Large intestine (tissue), 3 donors: ENCODE measurements around the gene P3H3. TPM values are rescaled to one million over a fixed set of nuclear protein-coding genes. Genes with fewer than 3 reads are reported as not detected.

Experiments used
- DNase-seq, 2 donors: peaks; one replicate each; pipeline versions ENCODE4 v3.0.0 to v3.0.0-alpha.2; 2013
- H3K27ac ChIP-seq: one replicate; pipeline ENCODE4 v1.5.1; 2013; ENCODE audit warnings: low read length
- H3K27me3 ChIP-seq: 2 replicates; pipeline ENCODE4 v1.6.1; 2013; ENCODE audit warnings: low read length; ENCODE audit not compliant: control insufficient read depth, insufficient read depth
- H3K36me3 ChIP-seq: 2 replicates; pipeline ENCODE4 v1.6.1; 2013; ENCODE audit warnings: low read length; ENCODE audit not compliant: control insufficient read depth, insufficient read depth
- H3K4me1 ChIP-seq: one replicate; pipeline ENCODE4 v1.6.1; 2013; ENCODE audit warnings: low read length; ENCODE audit not compliant: control insufficient read depth, insufficient read depth
- H3K4me3 ChIP-seq: one replicate; pipeline ENCODE4 v1.5.1; 2013; ENCODE audit warnings: low read length
- H3K9me3 ChIP-seq: one replicate; pipeline ENCODE4 v1.6.1; 2013; ENCODE audit warnings: mild to moderate bottlenecking, low read depth, low read length, moderate library complexity; ENCODE audit not compliant: control insufficient read depth
- WGBS: methylation state at CpG from one replicate; pipeline ENCODE4 v1.1.5; 2013; ENCODE audit warnings: low lambda C conversion rate; ENCODE audit not compliant: insufficient coverage; 5-methylcytosine and 5-hydroxymethylcytosine counted together
- polyA plus RNA-seq: library from polyadenylated mRNA; unstranded; fragments of 120-200 nt; gene quantifications from one replicate; pipeline ENCODE4 v1.2.1, GENCODE V29; 2013

P3H3 gene
- polyA plus RNA-seq, 1 donor: 15.6 TPM

GRCh38 chr12:6833189-6833890, 5.1 kb downstream of the P3H3 start:
- H3K4me3 ChIP-seq: no peak overlapping the region
- H3K36me3 ChIP-seq: peaks cover 44% of the 10 kb centered on the region

GRCh38 chr12:6834254-6834653, 6.0 kb downstream of the P3H3 start:
- peak; percentile 46 to 76 for DNase-seq
- Histone ChIP-seq H3K4me3 (no peak overlapping the region), H3K4me1 (peaks cover 12% of the 10 kb centered on the region), H3K36me3 (peaks cover 53% of the 10 kb centered on the region), H3K27ac (peak overlapping the region; percentile 59), H3K27me3 (no peaks in the 10 kb centered on the region), H3K9me3 (no peaks in the 10 kb centered on the region)
- WGBS: no CpG with 5 or more reads among the region's 1 CpG

More at GRCh38 chr12:6833189-6833890, 5.1 kb downstream of the P3H3 start:
- peak overlapping the region; percentile 59 for H3K27ac ChIP-seq
- no peaks in the 10 kb centered on the region for H3K27me3 ChIP-seq
- H3K9me3 ChIP-seq: no peaks in the 10 kb centered on the region
- no CpG with 5 or more reads among the region's 6 CpGs for WGBS
- DNase-seq: no peak
- peaks cover 12% of the 10 kb centered on the region for H3K4me1 ChIP-seq

- H3K4me3 ChIP-seq: no peak overlapping the region
- 100% methylated on average over 3 of the region's 5 CpGs for WGBS
- H3K27me3 ChIP-seq: no peaks in the 10 kb centered on the region
- no peaks in the 10 kb centered on the region for H3K9me3 ChIP-seq
- H3K27ac ChIP-seq: peak overlapping the region; percentile 36
- peaks cover 15% of the 10 kb centered on the region for H3K4me1 ChIP-seq
- H3K36me3 ChIP-seq: peaks cover 58% of the 10 kb centered on the region
- DNase-seq: no peak
Observed at GRCh38 chr12:6834873-6835272, 6.7 kb downstream of the P3H3 start.

- peaks cover 16% of the 10 kb centered on the region for H3K4me1 ChIP-seq
- H3K27ac ChIP-seq: no peak overlapping the region
- no peak overlapping the region for H3K4me3 ChIP-seq
- H3K9me3 ChIP-seq: no peaks in the 10 kb centered on the region
- DNase-seq: no peak
- H3K36me3 ChIP-seq: peaks cover 47% of the 10 kb centered on the region
- no CpG with 5 or more reads among the region's 16 CpGs for WGBS
- H3K27me3 ChIP-seq: no peaks in the 10 kb centered on the region
Observed at GRCh38 chr12:6836851-6837250, 8.6 kb downstream of the P3H3 start.

- Histone ChIP-seq H3K4me3 (no peak overlapping the region), H3K4me1 (peaks cover 16% of the 10 kb centered on the region), H3K9me3 (no peaks in the 10 kb centered on the region), H3K27ac (no peak overlapping the region), H3K36me3 (peaks cover 42% of the 10 kb centered on the region), H3K27me3 (no peaks in the 10 kb centered on the region)
- no peak for DNase-seq
- WGBS: no CpG with 5 or more reads among the region's 26 CpGs
Observed at GRCh38 chr12:6837370-6838060, 9.3 kb downstream of the P3H3 start.

DNA sequence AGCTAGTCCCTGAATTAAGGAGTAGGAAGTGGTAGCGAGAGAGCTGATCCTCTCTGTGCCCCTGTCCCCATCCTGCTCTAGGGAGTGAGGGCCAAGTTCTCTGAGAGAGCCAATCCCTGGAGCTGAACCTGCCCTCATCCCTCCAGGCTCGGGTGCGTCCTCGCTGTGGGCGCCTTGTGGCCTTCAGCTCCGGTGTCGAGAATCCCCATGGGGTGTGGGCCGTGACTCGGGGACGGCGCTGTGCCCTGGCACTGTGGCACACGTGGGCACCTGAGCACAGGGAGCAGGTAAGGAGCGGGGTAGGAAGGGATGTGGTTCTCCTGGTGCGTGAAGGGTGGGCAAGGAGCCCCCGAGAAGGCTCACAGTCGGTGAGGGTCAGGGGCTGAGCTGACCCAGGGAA, 10.6 kb downstream of the P3H3 start:
- Histone ChIP-seq H3K9me3 (no peaks in the 10 kb centered on the region), H3K36me3 (peaks cover 41% of the 10 kb centered on the region)

DNA sequence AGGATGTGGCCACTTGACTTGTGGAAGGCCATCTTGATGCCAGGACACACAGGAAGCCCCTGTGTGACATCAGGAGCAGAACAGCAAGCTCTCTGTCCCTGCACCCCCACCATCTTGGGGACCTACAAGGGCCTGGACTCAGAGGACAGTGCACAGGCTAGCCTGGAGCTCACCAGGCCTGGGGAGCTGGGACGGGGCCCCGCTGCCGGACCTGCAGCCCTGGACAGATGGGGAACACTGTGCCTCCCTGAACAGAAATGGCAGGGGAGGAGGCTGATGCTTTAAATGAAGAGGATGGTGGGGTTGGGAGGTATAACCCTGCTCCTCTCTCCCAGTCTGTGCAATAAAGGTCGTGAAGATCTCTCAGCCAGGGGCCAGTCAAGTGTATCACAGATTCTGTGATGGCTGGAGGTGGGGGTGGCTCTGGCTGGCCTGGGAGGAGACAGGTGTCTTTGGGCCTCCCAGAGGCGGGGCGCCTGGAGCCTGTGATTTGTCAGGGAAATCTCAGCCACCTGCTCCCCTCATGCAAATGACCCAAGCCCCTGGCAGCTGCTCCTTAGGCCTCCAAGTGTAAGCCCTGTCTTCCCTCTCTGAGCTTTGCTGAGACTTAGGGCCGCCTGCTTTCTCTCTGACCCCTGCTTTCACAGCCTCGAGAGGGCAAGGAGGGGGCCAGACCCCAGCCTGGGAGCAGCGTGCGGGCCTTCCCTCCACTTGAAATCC, 11.4 kb downstream of the P3H3 start:
- Histone ChIP-seq H3K4me3 (no peak overlapping the region), H3K4me1 (peaks cover 17% of the 10 kb centered on the region), H3K27ac (no peak overlapping the region), H3K36me3 (peaks cover 45% of the 10 kb centered on the region), H3K9me3 (no peaks in the 10 kb centered on the region), H3K27me3 (no peaks in the 10 kb centered on the region)
- DNase-seq: peak in 1 of 2 donors; percentile 42
- WGBS: no CpG with 5 or more reads among the region's 10 CpGs

More for the DNA sequence above, 10.6 kb downstream of the P3H3 start:
- WGBS: no CpG with 5 or more reads among the region's 16 CpGs
- DNase-seq: no peak
- Histone ChIP-seq H3K4me1 (peaks cover 18% of the 10 kb centered on the region), H3K27me3 (no peaks in the 10 kb centered on the region), H3K27ac (no peak overlapping the region), H3K4me3 (no peak overlapping the region)

DNA sequence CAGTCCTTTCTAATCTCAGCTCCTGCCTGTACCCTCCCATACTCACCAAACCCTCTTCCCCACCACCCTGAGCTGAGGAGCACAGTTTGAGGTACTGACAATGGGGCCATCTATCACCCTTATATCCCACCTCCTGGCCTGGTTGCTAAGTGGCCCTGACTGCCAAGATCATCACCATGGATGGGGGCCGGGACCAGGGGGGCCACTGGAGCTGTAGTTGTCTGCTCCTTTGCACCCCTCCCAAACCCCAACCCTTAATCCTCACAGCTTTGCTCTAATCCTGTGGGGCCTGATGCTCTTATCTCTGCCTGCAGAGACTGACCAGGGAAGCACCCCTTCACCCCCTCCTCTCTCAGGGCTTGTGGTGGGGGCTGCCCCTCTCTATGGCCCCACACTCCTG, 12.1 kb downstream of the P3H3 start:
- Histone ChIP-seq H3K27ac (no peak overlapping the region), H3K36me3 (peaks cover 50% of the 10 kb centered on the region)

GRCh38 chr12:6840761-6841515, 12.7 kb downstream of the P3H3 start, which contains the start of gene GNB3:
Gene GNB3 (plus strand): TSS chr12:6840925. CDS start chr12:6841288, 363 bp downstream.
- H3K4me1 ChIP-seq: peaks cover 13% of the 10 kb centered on the region
- no peak for DNase-seq
- no peaks in the 10 kb centered on the region for H3K9me3 ChIP-seq
- no peak within 1 kb of the TSS for H3K27ac ChIP-seq
- H3K4me3 ChIP-seq: no peak within 1 kb of the TSS
- no peaks in the 10 kb centered on the region for H3K27me3 ChIP-seq
- no CpG with 5 or more reads among the region's 24 CpGs for WGBS
- H3K36me3 ChIP-seq: peaks cover 56% of the 10 kb centered on the region

More for the DNA sequence above, 12.1 kb downstream of the P3H3 start:
- no peak for DNase-seq
- Histone ChIP-seq H3K9me3 (no peaks in the 10 kb centered on the region), H3K4me3 (no peak overlapping the region), H3K4me1 (peaks cover 17% of the 10 kb centered on the region), H3K27me3 (no peaks in the 10 kb centered on the region)
- WGBS: no CpG with 5 or more reads among the region's 1 CpG

DNA sequence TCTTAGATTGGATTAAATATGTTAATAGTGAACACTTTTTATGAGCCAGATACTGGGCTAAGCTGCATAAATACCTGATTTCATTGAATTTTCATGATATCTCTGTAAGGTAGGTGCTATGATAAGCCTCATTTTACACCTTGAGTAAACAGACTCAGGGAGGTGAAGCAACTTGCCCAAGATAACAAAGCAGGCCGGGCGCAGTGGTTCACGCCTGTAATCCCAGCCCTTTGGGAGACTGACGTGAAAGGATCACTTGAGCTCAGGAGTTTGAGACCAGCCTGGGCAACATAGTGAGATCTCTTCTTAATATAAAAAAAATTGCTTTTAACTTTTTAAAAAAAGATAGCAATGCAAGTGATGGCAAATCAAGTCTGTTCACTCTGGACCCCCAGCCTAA, 13.9 kb downstream of the P3H3 start:
- DNase-seq: peak in 1 of 2 donors; percentile 37
- H3K9me3 ChIP-seq: no peaks in the 10 kb centered on the region
- H3K4me1 ChIP-seq: peaks cover 13% of the 10 kb centered on the region
- no peak overlapping the region for H3K27ac ChIP-seq
- H3K27me3 ChIP-seq: no peaks in the 10 kb centered on the region
- WGBS: no CpG with 5 or more reads among the region's 4 CpGs
- no peak overlapping the region for H3K4me3 ChIP-seq
- peaks cover 58% of the 10 kb centered on the region for H3K36me3 ChIP-seq
